ENCODE data around the gene OTOF. TPM values are rescaled to one million over a fixed set of nuclear protein-coding genes. Genes with fewer than 3 reads are reported as not detected.

The OTOF gene
- total and polyA plus RNA-seq, 4 donors, result 1.6 to 6.6 (median 5.5) TPM

- WGBS (ENCODE audit: insufficient coverage), result 36% methylated on average over 11 of the region's 11 CpGs
- no peaks in the 10 kb centered on the region for H3K27me3 ChIP-seq (ENCODE audit: control insufficient read depth, insufficient read depth, low read length)
- H3K9me3 ChIP-seq (ENCODE audit: control insufficient read depth, insufficient read depth, low read length), result no peaks in the 10 kb centered on the region
- no peak overlapping the region for H3K27ac ChIP-seq (ENCODE audit: low read depth, low read length)
- peaks cover 24% of the 10 kb centered on the region for H3K4me1 ChIP-seq (ENCODE audit: control insufficient read depth, insufficient read depth, low read length)
- no peak for DNase-seq (ENCODE audit: low read depth in 4 of 6, low spot score in 6 of 6)
- H3K36me3 ChIP-seq (ENCODE audit: control insufficient read depth, insufficient read depth, low read length), result peaks cover 17% of the 10 kb centered on the region
- H3K4me3 ChIP-seq (ENCODE audit: low read depth, low read length), result no peak overlapping the region
Observed at GRCh38 chr2:26457251-26457666, 20.7 kb downstream of the OTOF start.

- H3K9me3 ChIP-seq (ENCODE audit: control insufficient read depth, insufficient read depth, low read length), result no peaks in the 10 kb centered on the region
- peaks cover 24% of the 10 kb centered on the region for H3K4me1 ChIP-seq (ENCODE audit: control insufficient read depth, insufficient read depth, low read length)
- no peak for DNase-seq (ENCODE audit: low read depth in 4 of 6, low spot score in 6 of 6)
- no peak overlapping the region for H3K4me3 ChIP-seq (ENCODE audit: low read depth, low read length)
- peaks cover 17% of the 10 kb centered on the region for H3K36me3 ChIP-seq (ENCODE audit: control insufficient read depth, insufficient read depth, low read length)
- H3K27ac ChIP-seq (ENCODE audit: low read depth, low read length), result no peak overlapping the region
- 92% methylated on average over 8 of the region's 10 CpGs for WGBS (ENCODE audit: insufficient coverage)
- no peaks in the 10 kb centered on the region for H3K27me3 ChIP-seq (ENCODE audit: control insufficient read depth, insufficient read depth, low read length)
Observed at GRCh38 chr2:26456440-26457250, 21.3 kb downstream of the OTOF start.

- 82% methylated on average over 17 of the region's 18 CpGs for WGBS (ENCODE audit: insufficient coverage)
- H3K4me3 ChIP-seq (ENCODE audit: low read depth, low read length), result no peak overlapping the region
- peaks cover 14% of the 10 kb centered on the region for H3K36me3 ChIP-seq (ENCODE audit: control insufficient read depth, insufficient read depth, low read length)
- H3K27ac ChIP-seq (ENCODE audit: low read depth, low read length), result no peak overlapping the region
- DNase-seq (ENCODE audit: low read depth in 4 of 6, low spot score in 6 of 6), result no peak
- no peaks in the 10 kb centered on the region for H3K9me3 ChIP-seq (ENCODE audit: control insufficient read depth, insufficient read depth, low read length)
- peaks cover 24% of the 10 kb centered on the region for H3K4me1 ChIP-seq (ENCODE audit: control insufficient read depth, insufficient read depth, low read length)
- no peaks in the 10 kb centered on the region for H3K27me3 ChIP-seq (ENCODE audit: control insufficient read depth, insufficient read depth, low read length)
Observed at GRCh38 chr2:26455670-26456439, 22.1 kb downstream of the OTOF start.

- DNase-seq (ENCODE audit: low read depth in 4 of 6, low spot score in 6 of 6), result no peak
- no peaks in the 10 kb centered on the region for H3K27me3 ChIP-seq (ENCODE audit: control insufficient read depth, insufficient read depth, low read length)
- peaks cover 24% of the 10 kb centered on the region for H3K4me1 ChIP-seq (ENCODE audit: control insufficient read depth, insufficient read depth, low read length)
- no peak overlapping the region for H3K4me3 ChIP-seq (ENCODE audit: low read depth, low read length)
- peaks cover 11% of the 10 kb centered on the region for H3K36me3 ChIP-seq (ENCODE audit: control insufficient read depth, insufficient read depth, low read length)
- H3K27ac ChIP-seq (ENCODE audit: low read depth, low read length), result no peak overlapping the region
- 72% methylated on average over 8 of the region's 11 CpGs for WGBS (ENCODE audit: insufficient coverage)
- no peaks in the 10 kb centered on the region for H3K9me3 ChIP-seq (ENCODE audit: control insufficient read depth, insufficient read depth, low read length)
Observed at GRCh38 chr2:26455037-26455669, 22.8 kb downstream of the OTOF start.

- Histone ChIP-seq H3K9me3 (ENCODE audit: control insufficient read depth, insufficient read depth, low read length) (no peaks in the 10 kb centered on the region), H3K4me1 (ENCODE audit: control insufficient read depth, insufficient read depth, low read length) (peaks cover 24% of the 10 kb centered on the region), H3K27me3 (ENCODE audit: control insufficient read depth, insufficient read depth, low read length) (no peaks in the 10 kb centered on the region), H3K4me3 (ENCODE audit: low read depth, low read length) (no peak overlapping the region), H3K27ac (ENCODE audit: low read depth, low read length) (no peak overlapping the region), H3K36me3 (ENCODE audit: control insufficient read depth, insufficient read depth, low read length) (peaks cover 16% of the 10 kb centered on the region)
- 96% methylated on average over 9 of the region's 10 CpGs for WGBS (ENCODE audit: insufficient coverage)
- DNase-seq (ENCODE audit: low read depth in 4 of 6, low spot score in 6 of 6), result no peak
Observed at GRCh38 chr2:26454561-26455001, 23.3 kb downstream of the OTOF start.

- Histone ChIP-seq H3K4me1 (ENCODE audit: control insufficient read depth, insufficient read depth, low read length) (peaks cover 27% of the 10 kb centered on the region), H3K27me3 (ENCODE audit: control insufficient read depth, insufficient read depth, low read length) (no peaks in the 10 kb centered on the region), H3K9me3 (ENCODE audit: control insufficient read depth, insufficient read depth, low read length) (no peaks in the 10 kb centered on the region), H3K4me3 (ENCODE audit: low read depth, low read length) (no peak overlapping the region), H3K27ac (ENCODE audit: low read depth, low read length) (no peak overlapping the region), H3K36me3 (ENCODE audit: control insufficient read depth, insufficient read depth, low read length) (peaks cover 19% of the 10 kb centered on the region)
- DNase-seq (ENCODE audit: low read depth in 4 of 6, low spot score in 6 of 6), result no peak
- WGBS (ENCODE audit: insufficient coverage), result 87% methylated on average over 10 of the region's 11 CpGs
Observed at GRCh38 chr2:26453421-26454329, 24.2 kb downstream of the OTOF start.

GRCh38 chr2:26451700-26452099 is 26.2 kb downstream of the OTOF start:
- Histone ChIP-seq H3K4me1 (ENCODE audit: control insufficient read depth, insufficient read depth, low read length) (peaks cover 13% of the 10 kb centered on the region), H3K27ac (ENCODE audit: low read depth, low read length) (no peak overlapping the region), H3K27me3 (ENCODE audit: control insufficient read depth, insufficient read depth, low read length) (no peaks in the 10 kb centered on the region), H3K36me3 (ENCODE audit: control insufficient read depth, insufficient read depth, low read length) (peaks cover 17% of the 10 kb centered on the region), H3K4me3 (ENCODE audit: low read depth, low read length) (no peak overlapping the region), H3K9me3 (ENCODE audit: control insufficient read depth, insufficient read depth, low read length) (no peaks in the 10 kb centered on the region)
- WGBS (ENCODE audit: insufficient coverage), result no CpG with 5 or more reads among the region's 1 CpG
- DNase-seq (ENCODE audit: low read depth in 4 of 6, low spot score in 6 of 6), result no peak

- 90% methylated on average over 10 of the region's 13 CpGs for WGBS (ENCODE audit: insufficient coverage)
- no peak for DNase-seq (ENCODE audit: low read depth in 4 of 6, low spot score in 6 of 6)
- H3K4me1 ChIP-seq (ENCODE audit: control insufficient read depth, insufficient read depth, low read length), result peaks cover 3% of the 10 kb centered on the region
- H3K27me3 ChIP-seq (ENCODE audit: control insufficient read depth, insufficient read depth, low read length), result no peaks in the 10 kb centered on the region
- H3K36me3 ChIP-seq (ENCODE audit: control insufficient read depth, insufficient read depth, low read length), result peaks cover 12% of the 10 kb centered on the region
- no peaks in the 10 kb centered on the region for H3K9me3 ChIP-seq (ENCODE audit: control insufficient read depth, insufficient read depth, low read length)
- H3K4me3 ChIP-seq (ENCODE audit: low read depth, low read length), result no peak overlapping the region
- no peak overlapping the region for H3K27ac ChIP-seq (ENCODE audit: low read depth, low read length)
Observed at GRCh38 chr2:26450031-26450635, 27.8 kb downstream of the OTOF start.
